Fibroblast of skin of right quadriceps (primary cell): ENCODE results near the gene TBC1D16.

Experiments used
- DNase-seq: peaks from one replicate; pipeline ENCODE4 v3.0.0-alpha.2; 2013

The TBC1D16 gene

GRCh38 chr17:79922798-79923197 is 112.9 kb downstream of the TBC1D16 start:
- no peak for DNase-seq

- no peak for DNase-seq
These were observed 113.5 kb downstream of the TBC1D16 start for GRCh38 chr17:79922116-79922601.

GRCh38 chr17:79921411-79922115 is 114.1 kb downstream of the TBC1D16 start:
- no peak for DNase-seq

GRCh38 chr17:79920751-79921410 is 114.8 kb downstream of the TBC1D16 start:
- no peak for DNase-seq

- DNase-seq = no peak
These were observed 115.6 kb downstream of the TBC1D16 start for GRCh38 chr17:79919862-79920720.

- no peak for DNase-seq
These were observed 116.5 kb downstream of the TBC1D16 start for GRCh38 chr17:79919164-79919585.

DNA sequence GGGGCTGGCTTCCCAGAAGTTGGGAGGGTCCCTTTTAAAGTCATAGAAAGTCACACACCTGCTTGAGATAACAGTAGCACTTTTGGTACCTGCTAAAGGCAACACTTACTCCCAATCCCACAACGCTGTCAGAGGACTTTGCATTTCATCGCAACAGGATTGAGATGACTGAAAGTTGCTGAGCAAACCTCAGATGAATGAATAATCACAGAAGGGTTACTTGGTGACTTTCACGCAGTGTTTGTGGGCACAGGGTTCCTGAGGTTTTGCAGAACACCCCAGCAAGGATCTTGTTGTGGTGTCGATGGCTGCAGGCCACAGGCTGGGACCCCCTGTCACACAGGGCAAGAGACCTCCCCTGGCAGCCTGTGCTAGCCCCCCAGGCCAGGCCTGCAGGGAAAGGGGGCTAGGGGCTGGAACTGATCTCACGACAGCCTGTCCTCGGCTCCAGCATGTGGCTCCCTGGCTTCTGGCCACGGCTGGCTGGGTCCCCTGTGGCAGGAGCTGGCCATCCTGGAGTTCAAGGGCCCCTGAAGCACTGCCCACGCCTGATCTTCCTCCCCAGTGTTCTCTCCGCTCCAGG is 117.0 kb downstream of the TBC1D16 start:
- no peak for DNase-seq

DNA sequence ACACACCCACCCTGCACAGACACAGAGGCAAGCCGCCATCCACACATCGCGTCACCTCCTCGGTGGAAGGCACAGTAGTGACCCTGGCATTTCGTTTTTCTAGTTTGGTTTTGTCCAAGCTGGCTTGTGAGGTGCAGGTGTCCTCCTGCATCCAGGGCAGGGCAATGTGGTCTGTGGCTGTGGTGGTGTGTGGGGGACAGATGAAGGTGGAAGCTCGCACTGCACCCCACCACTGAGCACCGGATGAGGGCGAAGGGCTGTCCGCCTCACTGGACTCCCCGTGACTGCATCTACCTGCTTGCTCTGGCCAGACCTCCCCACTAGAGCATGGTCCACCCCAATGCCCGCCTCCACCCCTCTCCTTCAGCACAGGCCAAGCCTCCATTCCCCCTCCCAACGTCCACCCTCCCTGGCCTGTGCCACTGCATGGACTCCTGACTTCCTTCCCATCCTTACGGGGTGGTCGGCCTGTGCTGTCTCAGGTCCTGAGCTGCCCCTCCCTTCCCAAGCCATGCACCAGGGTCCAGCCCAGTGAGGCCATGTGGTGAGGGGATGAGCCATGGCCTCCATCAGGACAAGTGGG is 117.7 kb downstream of the TBC1D16 start:
- no peak for DNase-seq

DNA sequence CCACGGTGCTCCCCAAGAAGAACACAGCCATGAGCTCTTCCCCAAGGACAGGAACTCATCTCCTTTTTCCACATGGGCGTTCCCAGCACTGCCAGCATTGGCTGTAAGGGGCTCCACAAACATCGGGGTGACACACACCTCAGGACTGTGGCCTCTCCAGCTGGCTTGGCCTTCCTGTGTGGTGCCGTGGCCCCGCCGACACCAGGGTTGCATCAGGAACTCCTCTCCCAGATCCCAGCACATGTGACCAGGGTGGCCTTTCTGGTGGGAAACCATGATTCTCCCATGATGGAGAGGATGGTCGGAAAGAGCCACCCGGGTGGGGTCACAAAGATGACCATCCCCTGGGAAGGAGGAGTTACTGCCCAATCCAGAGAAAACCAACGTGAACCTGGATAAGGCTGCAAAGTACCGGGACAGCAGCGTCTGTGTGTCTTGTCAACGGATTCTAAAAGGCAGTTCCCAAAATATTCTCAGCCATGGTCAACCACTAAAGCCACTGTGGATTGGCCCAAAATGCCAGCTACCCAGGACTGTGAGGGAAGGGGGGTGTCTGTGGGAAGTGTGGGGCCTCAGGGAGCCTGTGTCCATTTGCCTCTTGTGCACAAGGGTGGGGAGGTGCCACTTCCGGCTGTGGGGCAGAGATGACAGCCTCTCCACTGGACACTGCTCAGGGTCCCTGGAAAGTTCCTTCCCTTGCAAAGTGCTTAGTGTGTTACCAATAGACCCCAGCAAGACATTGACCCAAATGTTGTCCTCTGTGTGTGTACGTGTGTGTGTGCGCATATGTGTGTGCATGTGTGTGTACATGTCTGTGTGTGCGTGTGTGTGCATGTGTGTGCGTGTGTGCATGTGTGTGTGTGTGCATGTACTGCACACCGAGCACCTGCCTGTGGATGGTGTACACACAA is 118.4 kb downstream of the TBC1D16 start:
- no peak for DNase-seq

GRCh38 chr17:79916506-79916905 is 119.2 kb downstream of the TBC1D16 start:
- no peak for DNase-seq

- DNase-seq = peak; percentile 14
These were observed 119.7 kb downstream of the TBC1D16 start for GRCh38 chr17:79915850-79916430.

DNA sequence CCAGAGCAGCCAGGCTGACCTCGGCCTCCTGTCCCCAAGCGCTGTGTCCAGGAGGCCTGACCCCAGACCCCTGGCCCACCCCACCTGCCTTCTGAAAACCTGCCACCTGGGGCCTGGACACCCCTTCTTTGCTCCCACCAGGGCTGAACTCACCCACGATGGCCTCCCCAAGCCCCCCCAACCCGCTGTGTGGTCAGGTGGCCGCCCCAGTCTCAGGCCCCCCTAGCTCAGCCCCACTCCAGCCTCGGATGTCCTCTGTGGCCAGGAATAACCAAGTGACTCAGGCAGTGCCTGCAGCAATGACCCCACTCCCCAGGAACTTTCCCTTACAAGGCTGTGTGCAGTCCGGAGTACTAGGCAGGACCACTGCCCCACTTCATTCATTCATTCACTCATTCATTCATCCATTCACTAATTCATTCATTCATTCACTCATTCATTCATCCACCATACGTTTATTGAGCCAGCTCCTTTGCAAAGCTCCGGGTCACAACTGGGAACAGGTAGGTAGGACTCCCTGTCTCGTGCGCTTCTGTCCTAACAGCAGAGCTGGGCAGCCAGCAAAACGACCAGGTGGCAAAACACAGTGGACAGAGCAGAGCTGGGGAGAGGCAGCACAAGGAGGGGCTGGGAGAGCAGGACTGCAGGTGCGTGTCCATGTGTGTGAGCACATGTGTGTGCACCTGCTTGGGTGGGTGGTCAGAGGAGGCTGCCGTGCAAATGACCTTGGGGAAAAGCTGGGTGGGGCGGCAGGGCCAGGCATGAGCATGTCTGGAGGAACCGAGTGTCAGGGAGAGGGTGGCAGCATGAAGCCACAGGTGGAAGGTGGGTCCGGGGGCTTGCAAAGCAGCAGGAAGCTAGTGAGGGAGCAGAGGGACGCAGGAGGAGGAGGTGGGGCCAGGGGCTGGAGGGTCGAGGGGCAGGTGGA is 120.6 kb downstream of the TBC1D16 start:
- DNase-seq = no peak

DNA sequence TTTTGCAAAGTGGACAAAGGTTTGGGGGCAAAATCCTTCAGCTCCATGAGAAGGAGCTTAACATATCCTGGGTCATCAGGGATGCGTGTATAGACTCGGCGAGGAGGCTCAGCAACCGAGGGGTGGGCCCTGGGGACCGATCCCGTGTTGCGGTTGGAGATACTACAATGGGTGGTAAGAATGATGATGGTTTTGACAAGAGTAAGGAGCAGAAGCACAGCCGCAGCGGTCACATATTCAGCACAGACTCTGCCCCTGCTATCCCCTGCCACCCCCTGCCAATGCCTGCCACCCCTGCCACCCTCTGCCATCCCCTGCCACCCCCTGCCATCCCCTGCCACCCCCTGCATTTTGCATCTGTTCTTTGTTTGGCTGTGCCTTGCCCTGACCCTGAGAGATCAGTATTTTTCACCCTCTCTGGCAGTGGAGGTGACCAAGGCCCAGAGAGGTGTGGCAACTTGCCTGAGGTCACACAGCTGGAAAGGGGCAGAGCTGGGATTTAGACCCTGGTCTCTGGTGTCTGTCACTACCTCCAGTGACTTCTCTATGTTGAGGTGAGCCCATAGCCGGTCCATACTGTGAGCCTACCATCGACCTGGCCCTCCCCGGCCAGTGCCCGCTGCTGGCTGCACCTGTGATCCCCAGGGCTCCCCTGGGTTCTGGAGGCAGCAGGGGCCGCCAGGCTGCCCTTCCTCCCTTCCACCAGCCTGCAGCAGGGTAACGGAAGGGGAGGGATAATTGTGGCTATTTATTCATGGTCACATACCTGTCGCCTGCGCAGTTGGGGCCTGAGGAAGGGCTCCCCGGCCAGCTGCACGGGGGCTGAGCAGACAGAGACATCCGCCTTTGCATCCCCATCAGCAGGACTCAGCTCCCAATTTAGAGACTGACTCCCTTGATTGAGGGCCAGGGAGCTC is 121.5 kb downstream of the TBC1D16 start:
- no peak for DNase-seq

DNA sequence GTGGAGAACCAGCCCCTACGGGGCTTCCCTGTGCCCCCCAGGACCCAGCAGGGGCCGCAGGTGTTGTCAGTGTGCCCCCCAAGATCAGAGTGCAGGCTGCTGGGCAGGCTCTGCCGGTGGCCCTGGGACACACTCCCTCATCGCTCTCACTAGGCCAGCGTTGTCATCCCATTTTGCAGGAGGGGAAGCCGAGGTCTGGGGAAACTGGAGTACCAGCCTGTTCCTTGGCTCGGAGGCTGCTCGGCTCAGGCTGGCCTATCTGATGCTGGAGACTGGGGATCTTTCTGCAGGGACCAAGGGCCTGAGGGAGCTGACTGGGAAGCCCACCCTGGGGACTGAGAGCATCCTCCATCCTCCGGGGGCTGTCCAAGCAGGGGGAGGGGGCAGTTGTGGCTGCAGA is 122.2 kb downstream of the TBC1D16 start:
- no peak for DNase-seq

GRCh38 chr17:79912552-79913330 is 122.9 kb downstream of the TBC1D16 start:
- DNase-seq = no peak

GRCh38 chr17:79911430-79912399 is 124.0 kb downstream of the TBC1D16 start:
- DNase-seq = no peak

DNA sequence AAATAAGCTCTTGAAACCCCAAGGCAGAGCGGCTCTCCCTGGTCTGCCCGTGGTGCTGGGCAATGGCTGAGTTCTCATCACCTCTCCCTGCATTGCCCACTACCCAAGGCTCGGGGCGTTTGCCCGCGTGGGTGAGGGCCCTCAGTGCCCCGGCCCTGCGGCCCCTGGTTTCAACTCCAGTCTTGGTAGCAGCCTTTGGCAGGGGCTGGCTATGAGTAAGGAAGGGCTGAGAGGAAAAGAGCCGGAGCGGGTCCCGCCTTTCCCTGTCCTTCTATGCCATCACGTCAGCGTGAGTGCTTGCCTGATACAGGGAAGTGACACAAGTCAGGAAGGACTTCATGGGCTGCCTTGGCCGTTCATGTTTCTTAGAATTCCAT is 124.7 kb downstream of the TBC1D16 start:
- DNase-seq = no peak
